HG03432 (cell line): ENCODE data around the gene PRAMEF7.
"Not testable (repeated sequence)": the region's sequence is repeated elsewhere in the genome, so short reads cannot be mapped to it uniquely, and the experiment has no call there.

Experiments
- ATAC-seq: cut with Tn5 transposase; IDR thresholded peaks from one replicate; pipeline ENCODE4 v1.9.1; 2021; ENCODE audit warnings: mild to moderate bottlenecking, moderate library complexity; ENCODE audit not compliant: unreplicated experiment

PRAMEF7 gene

GRCh38 chr1:12916310-12916709, at the start of gene PRAMEF7:
TSS of gene PRAMEF7 (plus strand) at chr1:12916610. CDS start at chr1:12917693, 1,083 bp downstream.
- ATAC-seq, result not testable (repeated sequence)

GRCh38 chr1:12878453-12878852, 38.0 kb upstream of the PRAMEF7 start:
- ATAC-seq, result not testable (repeated sequence)

- not testable (repeated sequence) for ATAC-seq
Measured at GRCh38 chr1:12886101-12886500, 30.3 kb upstream of the PRAMEF7 start, which contains the start of gene PRAMEF4. TSS of gene PRAMEF4 (minus strand) at chr1:12886201. CDS start at chr1:12883394, 2,807 bp downstream.

- ATAC-seq, result not testable (repeated sequence)
Measured at GRCh38 chr1:12898170-12898569, 18.2 kb upstream of the PRAMEF7 start, which contains the start of gene PRAMEF10. TSS of gene PRAMEF10 (minus strand) at chr1:12898270. CDS start at chr1:12895847, 2,423 bp downstream.

GRCh38 chr1:12899186-12899585, 17.2 kb upstream of the PRAMEF7 start:
- ATAC-seq, result not testable (repeated sequence)

GRCh38 chr1:12903793-12904572, 12.4 kb upstream of the PRAMEF7 start:
- not testable (repeated sequence) for ATAC-seq

- ATAC-seq, result not testable (repeated sequence)
Measured at GRCh38 chr1:12921749-12922148, 5.3 kb downstream of the PRAMEF7 start.

GRCh38 chr1:12924368-12924767, 8.0 kb downstream of the PRAMEF7 start:
- not testable (repeated sequence) for ATAC-seq

- not testable (repeated sequence) for ATAC-seq
Measured at GRCh38 chr1:12947480-12947879, 31.1 kb downstream of the PRAMEF7 start, which contains the start of gene PRAMEF6. TSS of gene PRAMEF6 (minus strand) at chr1:12947580. CDS start at chr1:12942518, 5,062 bp downstream.
